Measurements from ENCODE around the gene CNTROB. TPM values are rescaled to one million over a fixed set of nuclear protein-coding genes. Genes with fewer than 3 reads are reported as not detected.

Gene CNTROB
- total RNA-seq, 2 donors from 2014 or later, result 23.9 to 40.6 TPM

GRCh38 chr17:7989781-7990655 is 58.0 kb downstream of the CNTROB start:
- Histone ChIP-seq H3K4me3 (peak overlapping the region; percentile 71), H3K9me3 (no peaks in the 10 kb centered on the region), H3K36me3 (no peaks in the 10 kb centered on the region), H3K9ac (ENCODE audit: low read depth in 2 of 2, low read length in 2 of 2) (peak overlapping the region; percentile 61 to 71), H3K27ac (peak overlapping the region; percentile 52), H3K27me3 (no peaks in the 10 kb centered on the region), H3K4me1 (no peaks in the 10 kb centered on the region)
- DNase-seq, result peak; percentile 94
- intact Hi-C loops (cut with DNase I), result loop anchor here (2.0 to 5.0 kb wide), 4 partner anchors 67 to 248 kb away; no protein-coding TSS in a partner anchor
- peak; percentile 94 for TF ChIP-seq CTCF (IDR thresholded peaks at IDR 0.05)

GRCh38 chr17:7992516-7992915 is 60.5 kb downstream of the CNTROB start:
- TF ChIP-seq CTCF (IDR thresholded peaks at IDR 0.05), result no peak
- Histone ChIP-seq H3K9ac (ENCODE audit: low read depth in 2 of 2, low read length in 2 of 2) (no peak overlapping the region), H3K9me3 (no peaks in the 10 kb centered on the region), H3K27me3 (no peaks in the 10 kb centered on the region), H3K4me3 (no peak overlapping the region), H3K36me3 (no peaks in the 10 kb centered on the region), H3K27ac (no peak overlapping the region), H3K4me1 (no peaks in the 10 kb centered on the region)
- no peak for DNase-seq
- intact Hi-C loops (cut with DNase I), result loop anchor here (5.0 kb wide), 1 partner anchor 65 kb away; no protein-coding TSS in a partner anchor

GRCh38 chr17:7992924-7993323 is 60.9 kb downstream of the CNTROB start:
- DNase-seq, result no peak
- H3K4me3 ChIP-seq, result no peak overlapping the region

GRCh38 chr17:7993972-7994589 is 62.1 kb downstream of the CNTROB start:
- Histone ChIP-seq H3K4me1 (no peaks in the 10 kb centered on the region), H3K9me3 (no peaks in the 10 kb centered on the region), H3K27me3 (no peaks in the 10 kb centered on the region), H3K4me3 (no peak overlapping the region), H3K36me3 (no peaks in the 10 kb centered on the region), H3K27ac (no peak overlapping the region), H3K9ac (ENCODE audit: low read depth in 2 of 2, low read length in 2 of 2) (no peak overlapping the region)
- no peak for DNase-seq
- intact Hi-C loops (cut with DNase I), result loop anchor here (5.0 kb wide), 1 partner anchor 63 kb away; no protein-coding TSS in a partner anchor
- no peak for TF ChIP-seq CTCF (IDR thresholded peaks at IDR 0.05)

More at GRCh38 chr17:7992924-7993323, 60.9 kb downstream of the CNTROB start:
- H3K27ac ChIP-seq, result no peak overlapping the region
- no peak overlapping the region for H3K9ac ChIP-seq (ENCODE audit: low read depth in 2 of 2, low read length in 2 of 2)
- H3K27me3 ChIP-seq, result no peaks in the 10 kb centered on the region
- H3K9me3 ChIP-seq, result no peaks in the 10 kb centered on the region
- no peaks in the 10 kb centered on the region for H3K4me1 ChIP-seq
- TF ChIP-seq CTCF (IDR thresholded peaks at IDR 0.05), result no peak
- intact Hi-C loops (cut with DNase I), result loop anchor here (5.0 kb wide), 1 partner anchor 64 kb away; no protein-coding TSS in a partner anchor
- no peaks in the 10 kb centered on the region for H3K36me3 ChIP-seq

GRCh38 chr17:7995724-7996123 is 63.7 kb downstream of the CNTROB start:
- DNase-seq, result no peak
- Histone ChIP-seq H3K9ac (ENCODE audit: low read depth in 2 of 2, low read length in 2 of 2) (no peak overlapping the region), H3K36me3 (no peaks in the 10 kb centered on the region), H3K27ac (no peak overlapping the region), H3K27me3 (peaks cover 8% of the 10 kb centered on the region), H3K4me1 (no peaks in the 10 kb centered on the region), H3K9me3 (no peaks in the 10 kb centered on the region), H3K4me3 (no peak overlapping the region)
- no peak for TF ChIP-seq CTCF (IDR thresholded peaks at IDR 0.05)
- intact Hi-C loops (cut with DNase I), result no loop called here

Data from colonic mucosa (tissue), 4 donors.